ENCODE results near the gene CRABP2. TPM values are rescaled to one million over a fixed set of nuclear protein-coding genes. Genes with fewer than 3 reads are reported as not detected.

The CRABP2 gene
- total and polyA plus RNA-seq, 2 of the 13 experiments (the other 11 are each of a cell fraction or from before 2014, with no cell fraction given), result 0.40 to 0.60 TPM

- TF ChIP-seq, protein P1, sequence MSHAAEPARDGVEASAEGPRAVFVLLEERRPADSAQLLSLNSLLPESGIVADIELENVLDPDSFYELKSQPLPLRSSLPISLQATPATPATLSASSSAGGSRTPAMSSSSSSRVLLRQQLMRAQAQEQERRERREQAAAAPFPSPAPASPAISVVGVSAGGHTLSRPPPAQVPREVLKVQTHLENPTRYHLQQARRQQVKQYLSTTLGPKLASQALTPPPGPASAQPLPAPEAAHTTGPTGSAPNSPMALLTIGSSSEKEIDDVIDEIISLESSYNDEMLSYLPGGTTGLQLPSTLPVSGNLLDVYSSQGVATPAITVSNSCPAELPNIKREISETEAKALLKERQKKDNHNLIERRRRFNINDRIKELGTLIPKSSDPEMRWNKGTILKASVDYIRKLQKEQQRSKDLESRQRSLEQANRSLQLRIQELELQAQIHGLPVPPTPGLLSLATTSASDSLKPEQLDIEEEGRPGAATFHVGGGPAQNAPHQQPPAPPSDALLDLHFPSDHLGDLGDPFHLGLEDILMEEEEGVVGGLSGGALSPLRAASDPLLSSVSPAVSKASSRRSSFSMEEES (CRISPR knock-in tag; IDR thresholded peaks at IDR 0.05), result peak; percentile 39; the same call in 1 of the 2 replicates
- TF ChIP-seq HNF1B (CRISPR knock-in tag; IDR thresholded peaks at IDR 0.05), result peak; percentile 86
- peak in 1 of 2 experiments; percentile 41; a peak in 2 of 4 replicates for TF ChIP-seq KLF16 (CRISPR knock-in tag; IDR thresholded peaks at IDR 0.05)
- no peak for TF ChIP-seq PLRG1 (conservative IDR thresholded peaks at IDR 0.05)
- no peak for TF ChIP-seq PITX1 (CRISPR knock-in tag; IDR thresholded peaks at IDR 0.05)
- TF ChIP-seq, protein P2, sequence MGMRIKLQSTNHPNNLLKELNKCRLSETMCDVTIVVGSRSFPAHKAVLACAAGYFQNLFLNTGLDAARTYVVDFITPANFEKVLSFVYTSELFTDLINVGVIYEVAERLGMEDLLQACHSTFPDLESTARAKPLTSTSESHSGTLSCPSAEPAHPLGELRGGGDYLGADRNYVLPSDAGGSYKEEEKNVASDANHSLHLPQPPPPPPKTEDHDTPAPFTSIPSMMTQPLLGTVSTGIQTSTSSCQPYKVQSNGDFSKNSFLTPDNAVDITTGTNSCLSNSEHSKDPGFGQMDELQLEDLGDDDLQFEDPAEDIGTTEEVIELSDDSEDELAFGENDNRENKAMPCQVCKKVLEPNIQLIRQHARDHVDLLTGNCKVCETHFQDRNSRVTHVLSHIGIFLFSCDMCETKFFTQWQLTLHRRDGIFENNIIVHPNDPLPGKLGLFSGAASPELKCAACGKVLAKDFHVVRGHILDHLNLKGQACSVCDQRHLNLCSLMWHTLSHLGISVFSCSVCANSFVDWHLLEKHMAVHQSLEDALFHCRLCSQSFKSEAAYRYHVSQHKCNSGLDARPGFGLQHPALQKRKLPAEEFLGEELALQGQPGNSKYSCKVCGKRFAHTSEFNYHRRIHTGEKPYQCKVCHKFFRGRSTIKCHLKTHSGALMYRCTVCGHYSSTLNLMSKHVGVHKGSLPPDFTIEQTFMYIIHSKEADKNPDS (CRISPR knock-in tag; IDR thresholded peaks at IDR 0.05), result 0 out of 2 replicates have a peak, but pooled peaks have one; percentile 55
- peak; percentile 70; the same call in 1 of the 2 replicates for TF ChIP-seq ZMYM4 (CRISPR knock-in tag; IDR thresholded peaks at IDR 0.05)
- TF ChIP-seq, protein P3, sequence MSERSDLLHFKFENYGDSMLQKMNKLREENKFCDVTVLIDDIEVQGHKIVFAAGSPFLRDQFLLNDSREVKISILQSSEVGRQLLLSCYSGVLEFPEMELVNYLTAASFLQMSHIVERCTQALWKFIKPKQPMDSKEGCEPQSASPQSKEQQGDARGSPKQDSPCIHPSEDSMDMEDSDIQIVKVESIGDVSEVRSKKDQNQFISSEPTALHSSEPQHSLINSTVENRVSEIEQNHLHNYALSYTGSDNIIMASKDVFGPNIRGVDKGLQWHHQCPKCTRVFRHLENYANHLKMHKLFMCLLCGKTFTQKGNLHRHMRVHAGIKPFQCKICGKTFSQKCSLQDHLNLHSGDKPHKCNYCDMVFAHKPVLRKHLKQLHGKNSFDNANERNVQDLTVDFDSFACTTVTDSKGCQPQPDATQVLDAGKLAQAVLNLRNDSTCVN (CRISPR knock-in tag; IDR thresholded peaks at IDR 0.05; ENCODE audit: borderline replicate concordance), result no peak
- TF ChIP-seq, protein P4, sequence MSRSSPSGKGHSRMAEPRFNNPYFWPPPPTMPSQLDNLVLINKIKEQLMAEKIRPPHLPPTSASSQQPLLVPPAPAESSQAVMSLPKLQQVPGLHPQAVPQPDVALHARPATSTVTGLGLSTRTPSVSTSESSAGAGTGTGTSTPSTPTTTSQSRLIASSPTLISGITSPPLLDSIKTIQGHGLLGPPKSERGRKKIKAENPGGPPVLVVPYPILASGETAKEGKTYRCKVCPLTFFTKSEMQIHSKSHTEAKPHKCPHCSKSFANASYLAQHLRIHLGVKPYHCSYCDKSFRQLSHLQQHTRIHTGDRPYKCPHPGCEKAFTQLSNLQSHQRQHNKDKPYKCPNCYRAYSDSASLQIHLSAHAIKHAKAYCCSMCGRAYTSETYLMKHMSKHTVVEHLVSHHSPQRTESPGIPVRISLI (CRISPR knock-in tag; IDR thresholded peaks at IDR 0.05; ENCODE audit: borderline replicate concordance), result no peak
- TF ChIP-seq ZNF224 (CRISPR knock-in tag; IDR thresholded peaks at IDR 0.05), result peak; percentile 87
- TF ChIP-seq ZNF652 (CRISPR knock-in tag; IDR thresholded peaks at IDR 0.05; ENCODE audit: borderline replicate concordance, low read depth), result no peak
- no peak for TF ChIP-seq MYNN (CRISPR knock-in tag; IDR thresholded peaks at IDR 0.05; ENCODE audit: low read depth)
- peak; percentile 52 for TF ChIP-seq SALL2 (CRISPR knock-in tag; IDR thresholded peaks at IDR 0.05)
- peak; percentile 58; the same call in 1 of the 2 replicates for TF ChIP-seq HINFP (CRISPR knock-in tag; IDR thresholded peaks at IDR 0.05; ENCODE audit: low read depth)
- peak; percentile 83 for TF ChIP-seq ZNF501 (CRISPR knock-in tag; IDR thresholded peaks at IDR 0.05)
- TF ChIP-seq ATF2 (CRISPR knock-in tag; IDR thresholded peaks at IDR 0.05), result peak; percentile 53; the same call in 1 of the 2 replicates
- no peak for TF ChIP-seq PAF1 (CRISPR knock-in tag; IDR thresholded peaks at IDR 0.05)
Measured at GRCh38 chr1:156751757-156752481, 46.5 kb upstream of the CRABP2 start (continued).
